ENCODE results near the gene TGM2.

The TGM2 gene

DNA sequence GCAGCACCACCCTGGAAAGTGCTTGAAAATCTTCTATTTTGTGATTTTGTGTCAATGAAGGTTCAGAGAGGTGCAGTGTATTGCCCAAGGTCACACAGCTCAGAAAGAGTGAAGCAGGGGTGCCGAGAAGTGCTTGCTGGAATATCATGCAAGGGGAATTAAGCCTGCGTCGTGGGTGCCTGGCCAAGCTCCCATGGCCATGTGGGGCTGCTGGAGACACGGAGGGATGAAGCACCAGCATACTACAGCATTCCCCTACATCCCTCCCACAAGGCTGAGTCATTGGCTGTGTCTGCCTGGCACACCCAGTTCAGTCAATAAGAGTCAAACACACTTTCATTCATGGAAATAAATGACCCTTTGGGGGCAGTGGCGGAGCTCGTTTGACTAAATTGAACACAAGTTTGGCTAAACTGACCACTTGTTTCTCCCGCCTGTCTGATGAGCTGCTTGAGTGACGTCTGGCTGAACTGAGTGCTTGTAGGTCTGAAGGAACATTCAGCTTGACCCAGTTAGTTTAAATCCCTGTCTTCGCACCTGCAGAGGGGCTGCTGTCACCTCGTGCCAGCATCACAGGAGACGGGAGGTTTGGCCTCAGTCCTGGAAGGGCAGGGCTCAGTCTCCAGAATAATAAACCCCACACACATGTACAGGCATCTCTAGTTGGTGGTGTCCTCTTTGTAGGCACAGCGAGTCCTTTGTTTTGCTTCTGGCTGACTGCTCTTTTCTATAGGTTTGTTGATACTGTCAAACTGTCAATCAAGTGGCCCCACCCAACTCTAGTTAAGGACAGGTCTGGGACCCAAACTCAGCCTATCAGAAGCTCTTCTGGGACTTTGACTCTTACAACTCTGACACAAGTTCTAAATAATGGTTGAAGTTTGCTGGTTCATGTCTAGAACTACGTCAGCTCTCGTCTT is 8.4 kb upstream of the TGM2 start:
- peak; percentile 41 for DNase-seq

DNA sequence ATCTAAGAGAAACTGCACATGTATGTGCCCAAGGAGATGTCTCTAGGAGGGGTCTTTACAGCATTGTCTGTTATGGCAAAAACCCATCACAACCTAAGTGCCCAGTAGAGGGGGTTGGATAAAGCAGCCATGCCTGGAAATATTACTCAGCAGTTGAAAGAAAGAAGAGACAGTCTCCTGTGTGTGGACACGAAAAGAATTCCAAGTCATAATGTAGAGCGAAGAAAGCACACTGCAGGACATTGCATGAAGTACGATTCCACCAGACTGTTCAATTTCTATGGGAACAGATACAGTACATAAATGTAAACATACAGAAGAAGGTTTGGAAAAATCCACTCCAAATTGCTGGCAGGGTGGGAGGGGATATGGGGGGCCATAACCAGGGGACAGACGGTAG is 7.3 kb upstream of the TGM2 start:
- no peak for DNase-seq

DNA sequence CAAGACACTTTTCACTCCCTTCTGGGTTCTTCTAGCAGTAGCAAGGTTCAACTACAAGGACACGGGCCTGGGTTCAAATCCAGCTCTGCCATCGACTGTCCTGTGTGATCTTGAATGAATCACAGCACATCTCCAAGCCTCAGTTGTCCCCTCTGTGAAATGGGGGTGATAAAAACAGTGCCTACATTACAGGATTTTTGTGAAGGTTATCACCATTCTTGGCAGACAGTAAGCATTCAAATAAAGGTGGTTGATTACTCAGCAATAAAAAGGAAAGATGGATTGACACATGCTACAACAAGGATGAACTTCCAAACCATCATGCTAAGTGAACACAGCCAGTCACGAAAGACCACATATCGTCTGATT is 6.6 kb upstream of the TGM2 start:
- DNase-seq: no peak

DNA sequence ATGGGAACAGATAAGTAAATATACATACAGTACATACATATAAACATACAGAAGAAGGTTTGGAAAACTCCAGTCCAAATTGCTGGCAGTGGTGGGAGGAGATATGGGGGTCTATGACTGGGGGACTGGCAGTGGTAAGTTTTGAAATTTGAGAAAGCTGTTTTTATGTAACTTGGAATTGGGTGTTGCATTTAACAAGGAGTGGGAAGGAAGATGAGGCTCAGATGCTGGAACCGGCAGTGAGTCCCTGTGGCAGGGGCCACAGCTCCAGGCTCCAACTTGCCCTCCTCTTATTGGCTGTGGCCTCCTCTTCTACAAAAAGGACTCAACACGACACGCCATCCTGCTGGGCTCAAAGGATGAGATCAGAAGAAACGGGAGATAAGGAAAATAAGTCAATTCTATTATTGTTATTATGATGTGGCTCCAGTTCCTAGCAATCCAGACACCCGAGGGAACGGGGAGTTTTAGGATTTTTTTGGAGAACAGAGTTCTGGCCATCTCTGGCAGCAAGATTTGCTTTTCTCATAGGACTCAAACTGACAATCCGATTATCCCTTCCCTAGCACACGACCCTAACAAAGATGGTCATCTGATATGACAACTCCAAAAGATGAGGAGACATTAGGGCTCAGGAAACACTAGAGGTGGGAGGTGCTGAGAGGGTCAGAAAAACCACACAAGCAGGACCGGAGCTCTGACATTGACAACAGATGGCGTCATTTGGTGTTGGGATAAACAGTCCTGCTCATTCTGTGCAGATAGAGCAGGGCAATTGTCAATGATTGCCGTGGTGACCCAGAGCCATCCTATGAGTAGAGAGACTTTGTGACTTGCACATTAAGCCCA is 6.0 kb upstream of the TGM2 start:
- no peak for DNase-seq

DNA sequence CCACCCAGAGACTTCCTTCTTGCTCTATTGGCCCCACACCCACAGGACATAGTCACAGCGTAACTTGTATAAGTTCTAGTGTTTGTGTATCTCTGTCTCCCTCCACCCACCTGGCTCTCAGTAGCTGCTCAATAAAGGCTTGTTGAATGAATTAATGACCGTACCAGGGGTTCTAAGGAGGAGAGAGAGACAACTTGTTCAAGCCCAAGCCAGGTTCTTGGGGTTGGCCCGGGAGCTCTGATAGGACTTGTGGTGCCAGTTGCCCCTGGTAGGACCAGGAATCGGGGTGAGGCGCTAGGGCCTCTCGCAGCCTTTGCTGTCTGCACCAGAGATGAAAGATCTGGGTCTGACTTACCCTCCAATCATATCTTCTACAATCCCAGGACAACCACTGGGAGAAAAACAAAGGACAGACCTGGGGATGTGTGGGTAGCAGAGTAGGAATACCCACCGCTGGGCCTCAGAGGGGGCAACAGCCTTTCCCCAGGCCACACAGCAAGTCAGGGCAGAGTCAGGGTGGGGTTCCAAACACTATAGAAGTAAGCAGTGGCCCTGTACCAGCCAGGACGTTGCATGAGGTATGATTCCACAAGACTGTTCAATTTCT is 5.3 kb upstream of the TGM2 start:
- DNase-seq: no peak

DNA sequence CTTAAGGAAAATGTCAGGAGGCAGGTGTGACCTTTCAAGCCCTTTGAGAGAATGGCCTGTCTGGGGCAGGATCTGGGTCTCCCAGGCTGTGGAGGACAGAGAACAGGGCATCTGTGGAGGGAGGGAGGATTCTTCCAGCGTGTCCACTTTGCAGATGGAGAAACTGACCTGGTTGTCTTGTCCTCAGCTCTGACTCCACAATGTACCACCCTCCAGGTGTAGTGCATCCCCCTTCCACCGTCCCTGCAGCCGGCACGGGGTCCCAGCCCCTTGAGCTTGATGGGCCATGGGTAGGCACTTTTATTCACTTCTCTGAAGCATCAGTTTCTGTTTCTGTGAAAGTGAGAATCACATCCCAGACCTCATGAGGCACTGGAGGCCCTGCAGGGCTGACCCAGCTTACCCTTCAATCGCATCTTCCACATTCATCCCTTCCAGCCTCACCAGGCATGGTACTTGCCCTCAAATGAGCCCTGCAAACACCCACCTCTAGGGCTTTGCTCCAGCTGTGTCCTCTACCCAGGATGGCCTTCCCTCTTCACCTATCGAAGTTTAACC is 4.6 kb upstream of the TGM2 start:
- DNase-seq: no peak

DNA sequence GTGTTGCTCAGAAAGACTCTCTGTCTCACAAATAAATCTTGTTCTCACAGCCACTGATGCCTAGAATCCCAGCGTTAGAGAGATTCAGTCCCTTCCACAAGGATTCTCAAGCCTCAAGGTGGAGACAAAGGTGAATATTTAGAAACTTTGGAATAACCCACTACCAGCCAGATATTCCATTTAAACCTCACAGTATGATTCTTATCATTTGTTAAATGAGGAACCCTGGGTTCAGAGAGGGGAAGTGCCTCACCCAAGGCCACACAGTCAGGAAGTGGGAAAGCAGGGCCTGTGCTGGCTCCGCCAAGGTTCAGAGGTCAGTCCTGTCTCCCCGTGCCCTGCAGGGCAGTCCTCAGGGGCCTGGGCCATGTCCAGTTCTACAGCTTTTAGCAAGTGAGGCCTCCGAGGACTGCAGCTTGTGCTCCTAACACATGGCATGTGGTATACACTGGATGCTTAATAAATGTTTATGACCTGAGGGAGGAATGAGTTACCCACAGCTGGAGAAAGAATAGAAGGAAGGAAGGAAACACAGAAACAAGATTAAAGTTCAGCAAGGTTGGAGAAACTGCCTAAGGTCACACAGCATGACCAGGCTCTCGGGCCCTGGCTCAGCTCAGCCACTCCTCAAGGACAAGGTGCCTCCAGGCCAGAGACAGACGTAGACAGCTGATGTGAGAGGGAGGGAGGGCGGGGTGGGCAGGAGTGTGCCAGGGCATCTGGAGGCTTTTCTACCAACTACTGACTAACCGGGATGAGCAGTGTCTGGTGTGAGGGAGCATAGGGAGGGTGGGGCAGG is 3.9 kb upstream of the TGM2 start:
- no peak for DNase-seq

DNA sequence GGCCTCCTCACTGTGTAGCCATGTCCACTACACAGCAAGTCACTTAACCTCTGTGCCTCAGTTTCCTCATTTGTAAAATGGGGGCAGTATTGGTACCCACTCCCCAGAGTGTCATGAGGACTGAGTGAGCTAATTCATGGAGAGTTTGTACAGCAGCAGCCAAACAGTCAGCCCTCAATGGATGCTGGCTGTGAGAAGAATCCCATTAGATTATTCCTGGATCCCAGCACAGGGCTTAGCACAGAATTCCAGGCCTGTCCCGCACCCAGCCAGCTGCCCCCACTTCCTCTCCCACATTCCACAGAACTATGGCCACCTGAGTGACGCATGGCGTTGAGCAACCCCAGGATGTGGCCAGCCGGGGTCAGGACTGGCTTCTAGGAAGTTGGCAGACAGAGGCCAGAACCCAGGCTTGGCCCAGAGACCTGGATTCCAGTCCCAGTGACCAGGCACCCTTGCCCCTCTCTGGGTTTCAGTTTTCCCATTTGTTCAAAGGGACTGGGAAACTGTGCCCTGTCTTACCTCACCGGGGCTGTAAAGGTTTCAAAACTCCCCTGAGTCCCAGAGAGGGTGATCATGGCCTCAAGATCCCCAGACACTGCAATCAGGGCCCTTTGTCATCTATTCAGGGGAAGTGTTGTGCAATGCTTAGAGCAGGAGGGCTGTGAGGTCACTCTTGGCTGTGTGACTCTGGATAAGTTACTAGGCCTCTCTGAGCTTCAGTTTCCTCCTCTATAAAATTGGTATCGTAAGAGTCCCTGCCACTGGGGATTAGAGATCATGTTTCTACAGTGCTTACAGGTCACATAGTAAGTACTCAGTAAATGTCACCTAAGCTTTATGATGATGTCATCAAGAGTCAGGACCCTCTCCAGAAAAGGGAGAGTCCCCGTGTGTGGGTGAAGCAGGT is 3.0 kb upstream of the TGM2 start:
- no peak for DNase-seq

DNA sequence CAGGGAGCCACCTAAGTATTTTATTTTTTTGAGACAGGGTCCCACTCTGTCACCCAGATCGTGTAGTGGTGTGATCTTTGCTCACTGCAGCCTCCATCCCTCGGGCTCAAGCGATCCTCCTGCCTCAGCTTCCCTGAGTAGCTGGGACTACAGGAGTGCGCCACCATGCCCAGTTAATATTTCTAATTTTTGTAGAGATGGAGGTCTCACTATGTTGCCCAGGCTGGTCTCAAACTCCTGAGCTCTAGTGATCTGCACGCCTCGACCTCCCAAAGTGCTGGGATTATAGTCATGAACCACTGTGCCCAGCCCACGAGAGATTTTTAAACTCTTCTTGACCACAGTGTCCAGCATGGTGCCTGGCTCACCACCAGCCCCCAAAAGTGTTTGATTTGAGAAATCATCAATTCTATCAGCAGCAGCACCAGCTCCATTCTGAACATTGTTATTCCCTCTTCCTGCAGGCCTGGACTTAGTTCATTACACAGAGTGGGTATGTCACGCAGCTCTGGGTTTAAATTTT is 2.3 kb upstream of the TGM2 start:
- DNase-seq: no peak

DNA sequence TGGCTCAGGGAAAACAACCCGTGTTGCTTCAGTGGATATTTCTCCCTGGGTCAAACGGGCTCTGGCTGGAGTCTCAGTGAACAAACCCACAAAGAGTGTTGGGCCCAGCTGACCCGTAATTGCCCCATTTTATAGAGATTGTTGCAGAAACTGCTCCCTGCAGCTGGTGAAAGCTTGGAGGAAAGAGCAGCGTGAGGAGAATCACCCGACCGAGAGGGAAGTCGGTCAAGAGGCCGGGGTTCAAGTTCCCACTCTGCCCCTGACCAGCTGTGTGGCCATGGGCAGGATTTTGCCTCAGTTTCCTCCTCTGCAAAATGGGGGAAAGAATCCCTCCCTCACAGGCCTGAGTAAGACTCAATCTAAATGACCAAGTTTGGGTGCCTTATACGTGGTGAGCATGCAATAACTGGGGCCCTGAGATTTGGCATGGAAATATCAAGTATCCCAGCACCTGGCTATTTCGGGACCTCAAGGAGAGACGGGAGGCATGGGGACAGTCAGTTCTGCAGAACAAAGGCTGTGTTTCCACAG is 1.7 kb upstream of the TGM2 start:
- no peak for DNase-seq

DNA sequence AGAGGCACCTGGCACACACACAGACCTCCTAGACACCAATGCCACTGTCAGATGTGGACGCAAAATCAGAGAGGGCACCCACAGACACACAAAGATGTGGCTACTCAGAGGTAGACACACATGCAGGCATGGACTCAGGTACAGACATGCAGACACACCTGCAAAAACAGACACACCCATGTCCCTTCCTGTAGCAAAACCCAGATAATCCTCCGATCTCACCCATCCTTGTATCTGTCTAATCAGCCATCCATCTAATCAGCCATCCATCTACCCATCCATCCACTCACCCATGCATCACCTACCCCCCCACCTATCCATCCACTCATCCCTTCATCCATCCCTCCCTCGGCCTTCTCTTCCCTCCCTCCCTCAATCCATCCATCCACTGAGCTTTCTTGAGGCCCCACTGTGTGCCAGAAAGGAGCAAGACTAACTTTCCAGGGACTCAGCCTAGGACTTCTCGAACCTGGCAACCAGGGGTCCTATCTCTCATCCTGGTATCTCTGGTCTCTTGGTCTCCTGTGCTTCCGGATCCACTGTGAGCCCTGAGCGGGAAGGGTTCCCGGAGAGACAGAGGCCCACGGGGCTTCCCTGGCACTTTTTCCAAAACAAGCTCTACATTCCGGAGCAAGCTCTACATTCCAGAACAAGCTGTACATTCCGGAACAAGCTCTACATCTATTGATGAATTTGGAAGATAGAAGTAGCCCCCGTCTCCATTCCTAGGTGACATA is 1.1 kb upstream of the TGM2 start:
- DNase-seq: no peak

DNA sequence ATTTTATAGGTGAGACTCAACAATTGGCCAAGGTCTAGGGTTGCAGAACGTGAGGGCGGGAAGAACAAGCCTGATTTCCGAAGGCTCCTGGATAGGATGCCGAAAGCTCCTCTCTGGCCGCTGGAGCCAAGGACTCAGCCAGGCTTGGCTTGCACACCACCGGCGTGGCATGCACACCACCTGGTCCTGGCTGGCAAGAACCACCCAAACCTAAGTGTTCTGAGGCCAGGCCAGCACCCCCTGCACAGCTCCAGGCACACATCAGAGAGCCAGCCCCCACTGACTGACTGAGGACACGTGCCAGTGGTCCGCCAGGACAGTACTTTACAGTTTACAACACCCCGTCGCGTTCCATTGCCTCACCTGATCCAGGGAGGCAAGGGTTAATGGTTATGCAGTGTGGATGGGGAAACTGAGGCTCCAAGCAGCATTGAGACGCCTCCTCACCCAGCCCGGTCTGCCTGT is 414 bp downstream of the TGM2 start:
- no peak for DNase-seq

DNA sequence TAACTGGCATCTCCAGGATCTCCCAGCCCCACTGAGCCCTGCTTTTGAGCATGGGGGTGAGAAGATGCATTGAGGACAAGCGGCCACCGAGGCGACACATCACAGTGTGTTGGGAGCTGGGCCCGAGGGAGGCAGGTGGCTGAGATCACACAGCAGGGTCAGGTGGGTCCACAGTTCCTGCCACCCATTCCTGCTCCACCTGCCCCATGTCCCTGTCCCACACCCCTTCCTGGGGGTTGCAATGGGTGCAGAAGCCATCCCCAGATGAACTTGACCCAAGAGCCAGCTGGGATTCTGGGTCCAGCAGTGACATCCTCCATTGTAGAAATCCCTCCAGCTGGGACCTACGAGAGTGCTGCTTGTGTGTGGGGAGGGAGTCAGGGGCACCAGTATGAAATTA is 1.0 kb downstream of the TGM2 start:
- DNase-seq: no peak

DNA sequence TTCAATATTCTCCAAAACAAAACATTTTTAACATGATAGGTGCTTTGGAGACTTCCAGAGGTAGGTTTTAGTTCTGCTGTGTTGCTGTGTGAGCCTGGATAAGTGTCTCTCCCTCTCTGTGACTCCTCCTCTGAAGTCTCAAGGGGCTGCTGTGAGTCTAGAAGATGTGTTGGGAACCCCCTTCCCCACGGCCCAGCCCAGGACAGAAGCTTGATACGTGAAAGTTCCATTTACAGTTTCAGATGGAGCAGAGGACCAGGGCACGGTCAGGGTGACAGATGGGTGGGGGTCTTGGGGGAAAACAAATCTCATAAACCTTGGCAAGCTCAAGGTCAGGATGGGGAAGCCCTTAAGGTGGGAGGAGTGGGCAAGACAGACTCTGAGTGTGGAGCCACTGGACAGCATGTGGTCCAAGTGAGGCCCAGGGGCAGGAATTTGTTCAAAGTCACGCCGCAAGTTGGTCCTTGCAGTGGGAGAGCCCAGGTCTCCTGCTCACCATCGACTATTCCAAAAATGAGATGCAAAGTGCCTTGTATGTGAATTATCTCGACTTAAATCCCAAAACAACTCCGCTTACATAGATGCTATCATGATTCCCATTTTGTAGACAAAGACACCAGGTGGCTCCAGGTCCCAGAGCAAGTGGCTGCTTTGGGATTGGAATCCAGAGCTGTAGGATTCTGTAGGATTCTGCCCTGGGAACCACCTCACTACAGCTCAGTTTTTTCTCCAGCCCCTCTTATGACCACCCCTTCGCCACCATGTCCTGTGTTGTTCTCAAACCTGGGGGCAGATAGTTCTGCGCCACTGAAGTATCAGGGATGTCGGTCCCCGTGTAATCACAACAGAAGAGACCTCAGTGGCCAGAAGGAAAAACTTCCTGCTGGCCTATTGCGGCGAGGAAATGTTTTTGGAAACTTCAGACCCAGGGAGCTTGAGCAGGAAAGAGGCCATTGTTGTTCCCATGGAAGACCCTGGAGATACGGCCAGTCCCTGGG is 1.9 kb downstream of the TGM2 start:
- DNase-seq: no peak

DNA sequence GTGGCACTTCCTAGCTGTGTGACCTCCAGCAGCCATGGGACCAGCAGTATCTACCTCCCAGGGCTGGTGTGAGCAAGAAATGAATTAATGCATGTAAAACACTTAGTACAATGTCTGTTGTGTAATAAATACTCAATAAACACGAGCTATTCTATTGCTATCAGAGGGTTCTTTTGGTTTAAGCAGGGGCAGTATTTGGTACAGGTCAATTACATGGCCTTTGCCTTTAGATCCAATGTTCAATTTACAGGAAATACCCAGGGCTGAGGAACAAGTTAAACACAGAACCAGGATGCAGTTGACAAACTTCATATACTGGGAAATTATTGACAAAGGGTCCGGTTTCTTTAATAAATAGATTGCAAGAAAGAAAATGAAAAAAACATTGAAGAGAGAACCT is 2.9 kb downstream of the TGM2 start:
- DNase-seq: no peak

DNA sequence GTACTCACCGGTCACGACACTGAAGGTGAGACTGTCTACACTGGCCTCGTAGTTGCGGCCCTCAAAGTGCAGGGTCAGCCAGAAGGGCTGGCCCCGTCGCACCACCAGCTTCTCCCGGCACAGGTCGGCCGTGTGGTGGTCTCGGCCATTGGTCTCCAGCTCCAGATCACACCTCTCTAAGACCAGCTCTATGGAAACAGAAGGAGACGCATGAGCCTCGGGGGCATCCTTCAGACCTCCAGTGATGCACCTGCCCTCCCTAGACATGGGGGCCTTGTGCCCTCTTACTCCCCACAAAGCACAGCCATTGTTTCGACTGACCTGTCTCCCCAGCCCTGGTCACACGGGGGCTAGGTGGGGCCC is 3.7 kb downstream of the TGM2 start:
- DNase-seq: no peak

DNA sequence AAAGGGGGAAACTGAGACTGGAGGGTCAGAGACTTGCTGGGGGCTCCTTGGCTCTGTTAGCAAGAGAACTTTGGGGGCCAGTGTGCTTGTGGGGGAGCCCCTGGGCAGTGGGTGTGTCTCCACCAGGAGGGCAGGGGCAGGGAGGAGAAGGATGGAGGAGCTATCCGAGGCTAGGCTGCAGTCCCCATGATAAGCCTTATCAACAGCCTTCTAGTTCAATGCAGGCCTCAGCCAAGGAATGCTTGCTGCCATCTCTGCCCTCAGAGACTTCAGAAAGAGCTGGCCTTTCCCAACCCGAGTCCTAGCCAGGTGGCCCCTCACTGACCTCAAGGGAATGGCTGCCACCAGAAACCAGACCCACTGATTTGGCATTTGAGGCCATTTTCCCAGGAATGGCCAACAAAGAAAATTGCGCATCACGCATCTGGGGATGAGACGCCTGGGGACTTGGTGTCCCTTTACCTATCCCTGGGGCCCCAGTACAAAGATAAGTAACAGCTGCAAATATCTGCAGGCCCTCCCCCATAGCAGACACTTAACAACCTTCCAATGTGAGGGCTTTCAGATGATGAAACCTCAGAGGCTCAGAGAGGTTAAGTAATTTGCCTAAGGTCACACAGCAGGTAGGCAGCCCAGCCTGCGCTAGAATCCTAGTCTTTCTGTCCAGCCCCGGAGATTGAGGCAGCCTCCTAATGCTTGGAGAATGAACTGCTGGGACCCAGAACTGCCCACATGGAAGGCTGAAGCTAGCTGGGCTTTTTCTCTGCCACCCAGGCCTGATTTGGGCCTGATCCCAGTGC is 4.9 kb downstream of the TGM2 start:
- no peak for DNase-seq

DNA sequence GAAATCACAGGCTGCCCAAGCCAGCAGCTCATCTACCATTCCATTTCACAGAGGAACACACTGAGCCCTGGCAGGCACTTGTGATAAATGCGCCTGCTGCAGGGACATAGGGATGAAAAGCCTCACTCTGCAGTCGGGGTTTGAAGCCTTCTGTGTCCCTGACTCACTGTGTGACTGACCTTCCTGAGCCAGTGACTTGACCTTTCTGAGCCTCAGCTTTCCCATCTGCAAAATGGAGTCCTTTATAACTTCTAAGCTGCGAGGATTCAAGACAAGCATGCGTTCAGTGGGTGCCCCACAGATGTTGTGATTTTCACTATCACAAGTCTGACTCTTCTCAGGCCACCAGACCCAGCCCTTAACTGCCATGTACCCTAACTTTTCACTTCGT is 5.5 kb downstream of the TGM2 start:
- DNase-seq: no peak
